GM12892 (cell line): ENCODE data around the gene ONECUT1.

ENCODE experiments used
- POLR2A ChIP-seq: IDR thresholded peaks from 2 replicates; pipeline ENCODE4 v1.6.1; 2011; ENCODE audit warnings: low read depth, low read length, control low read depth
- TAF1 ChIP-seq: IDR thresholded peaks from 2 replicates; pipeline ENCODE4 v1.6.1; 2011; ENCODE audit warnings: low read depth, mild to moderate bottlenecking, control low read depth, low read length, borderline replicate concordance

DNA sequence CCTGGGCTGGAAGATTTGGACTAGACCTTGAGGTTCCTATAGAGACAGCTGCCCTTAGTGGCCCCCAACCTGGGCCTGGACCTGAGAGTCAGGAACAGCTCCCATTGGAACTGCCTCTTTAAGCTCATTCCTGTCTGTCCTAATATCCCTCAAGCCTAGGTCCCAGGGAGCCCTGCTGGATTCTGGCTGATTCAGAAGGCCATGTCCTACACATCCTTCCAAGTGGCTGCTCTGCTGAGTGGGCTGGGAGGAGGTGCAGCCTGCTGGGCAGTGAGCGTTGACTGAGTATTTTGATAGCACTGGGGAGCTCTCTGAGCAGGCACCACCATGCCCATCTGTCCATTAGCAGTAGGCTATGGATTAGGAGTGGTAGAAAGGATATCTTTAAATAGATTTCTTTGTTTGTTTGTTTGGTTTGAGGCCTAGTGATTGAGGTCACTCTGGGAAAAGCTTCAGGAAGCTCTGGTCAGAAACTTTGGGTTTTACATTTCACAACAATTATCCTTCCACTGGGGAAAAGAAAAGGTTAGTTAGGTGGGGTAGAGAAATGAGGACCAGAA, 56.4 kb downstream of the ONECUT1 start:
- TF ChIP-seq TAF1 (no peak), POLR2A (no peak)
